Endothelial cell of umbilical vein (primary cell): Measurements from ENCODE around the gene DQX1. TPM values are rescaled to one million over a fixed set of nuclear protein-coding genes. Genes with fewer than 3 reads are reported as not detected.
A peak's percentile ranks its signal among the peaks of the same experiment; 100 is the strongest.

ENCODE experiments used
- BruUV-seq: library from RNA; stranded (reverse); fragments of 400-500 nt; replicated peaks from 2 replicates; lab custom pipeline; 2021; lab: Mats Ljungman, UMichigan
- CTCF ChIA-PET: fragments of 300-600, 350-600 bp; sonication (Branson Sonifier 250); formaldehyde crosslinking; loops from one replicate; lab custom pipeline; 2021; ENCODE audit warnings: antibody characterized with exemption, inconsistent platforms; lab: Charles Lee
- POLR2A ChIA-PET: fragments of 300-600, 350-600 bp; sonication (Branson Sonifier 250); formaldehyde crosslinking; loops from one replicate; lab custom pipeline; 2021; ENCODE audit warnings: antibody characterized with exemption, inconsistent platforms; lab: Charles Lee
- DNase-seq: peaks from one replicate; pipeline ENCODE4 v3.0.0-alpha.2; 2011; ENCODE audit warnings: low read depth, low spot score
- FAIRE-seq: peaks from 2 replicates; lab custom pipeline; 2011; peaks lifted over from hg19 to GRCh38; lab: Jason Lieb, UNC
- H2AFZ ChIP-seq: 2 replicates; pipeline ENCODE4 v1.6.0; 2012; ENCODE audit warnings: low read depth, low read length, control low read depth, inconsistent platforms
- H3K27ac ChIP-seq: 2 replicates; pipeline ENCODE4 v1.5.1; 2011; ENCODE audit warnings: low read depth, mild to moderate bottlenecking, control low read depth, low read length, moderate library complexity; ENCODE audit not compliant: insufficient read depth
- H3K27me3 ChIP-seq, 2 experiments: 2 replicates each; pipeline versions ENCODE4 v1.6.0 to v1.6.1; 2011; ENCODE audit warnings: low read length in 2 of 2, mixed read lengths in 1 of 2; ENCODE audit not compliant: control insufficient read depth in 2 of 2, insufficient read depth in 2 of 2
- H3K36me3 ChIP-seq, 2 experiments: 2 replicates in 1 of 2; 3 replicates in 1 of 2; pipeline ENCODE4 v1.5.1; 2011; ENCODE audit warnings: low read length in 2 of 2, mild to moderate bottlenecking in 1 of 2, moderate library complexity in 1 of 2; ENCODE audit not compliant: control insufficient read depth in 2 of 2, insufficient read depth in 2 of 2; ENCODE audit errors: extremely low read depth in 1 of 2
- H3K4me1 ChIP-seq: 3 replicates; pipeline ENCODE4 v1.5.1; 2011; ENCODE audit warnings: mild to moderate bottlenecking, low read length; ENCODE audit not compliant: control insufficient read depth, insufficient read depth; ENCODE audit errors: extremely low read depth
- H3K4me2 ChIP-seq: 2 replicates; pipeline ENCODE4 v1.6.1; 2011; ENCODE audit warnings: low read length, control low read depth, mixed read lengths; ENCODE audit not compliant: insufficient read depth
- H3K4me3 ChIP-seq, 3 experiments: fragments of 200-600 bp in 1 of 3; sonication (generic), shearing (Covaris generic) in 1 of 3; replicated peaks in 1 of 3; 2 replicates each; pipeline ENCODE4 v1.5.1; 2011 to 2016; ENCODE audit warnings: control low read depth in 3 of 3, low read length in 3 of 3, mild to moderate bottlenecking in 2 of 3, inconsistent platforms in 1 of 3, low read depth in 1 of 3, moderate library complexity in 1 of 3; ENCODE audit not compliant: insufficient read depth in 1 of 3
- H3K79me2 ChIP-seq: 2 replicates; pipeline ENCODE4 v1.6.0; 2012; ENCODE audit warnings: low read length, inconsistent platforms; ENCODE audit not compliant: control insufficient read depth, insufficient read depth
- H3K9ac ChIP-seq: replicated peaks from 2 replicates; pipeline ENCODE3; 2011; ENCODE audit warnings: low read length, control low read depth; ENCODE audit not compliant: insufficient read depth; ENCODE audit errors: extremely low read depth
- H3K9me1 ChIP-seq: replicated peaks from 3 replicates; pipeline ENCODE4 v1.6.0; 2011; ENCODE audit warnings: mild to moderate bottlenecking, low read length; ENCODE audit not compliant: control insufficient read depth, insufficient read depth; ENCODE audit errors: extremely low read depth
- H3K9me3 ChIP-seq: replicated peaks from 2 replicates; pipeline ENCODE4 v1.5.1; 2012; ENCODE audit warnings: low read length, inconsistent platforms; ENCODE audit not compliant: control insufficient read depth, insufficient read depth
- H4K20me1 ChIP-seq: replicated peaks from 2 replicates; pipeline ENCODE3; 2011; ENCODE audit warnings: mild to moderate bottlenecking, low read length; ENCODE audit not compliant: control insufficient read depth, insufficient read depth; ENCODE audit errors: extremely low read depth
- EZH2 ChIP-seq: IDR thresholded peaks from 2 replicates; pipeline ENCODE4 v1.6.1; 2012; ENCODE audit warnings: borderline replicate concordance, low read depth, mild to moderate bottlenecking, moderate library complexity, low read length, inconsistent platforms; ENCODE audit not compliant: severe bottlenecking
- FOS ChIP-seq: IDR thresholded peaks from 2 replicates; pipeline ENCODE4 v1.6.1; 2011; ENCODE audit warnings: mild to moderate bottlenecking, low read length, moderate library complexity, borderline replicate concordance; ENCODE audit not compliant: insufficient read depth
- GATA2 ChIP-seq: IDR thresholded peaks from 2 replicates; pipeline ENCODE4 v1.7.0; 2011; ENCODE audit warnings: low read depth, mild to moderate bottlenecking, moderate library complexity, mixed read lengths, low read length; ENCODE audit not compliant: insufficient read length, insufficient read depth
- JUN ChIP-seq: IDR thresholded peaks from 2 replicates; pipeline ENCODE4 v1.6.1; 2011; ENCODE audit warnings: borderline replicate concordance, low read depth; ENCODE audit not compliant: insufficient read length, insufficient read depth
- MYC ChIP-seq: IDR thresholded peaks from one replicate; pipeline ENCODE4 v1.6.1; 2011; ENCODE audit warnings: mild to moderate bottlenecking, low read depth, low read length
- POLR2A ChIP-seq: IDR thresholded peaks from 2 replicates; pipeline ENCODE4 v1.6.1; 2012; ENCODE audit warnings: low read depth, mild to moderate bottlenecking, control low read depth, low read length
- POLR2AphosphoS5 ChIP-seq: IDR thresholded peaks from 2 replicates; pipeline ENCODE4 v1.6.1; 2012; ENCODE audit warnings: low read depth, mild to moderate bottlenecking, control low read depth, low read length, moderate library complexity; ENCODE audit not compliant: insufficient read depth
- dilution Hi-C: fragments of 300-500 bp; cut with MboI; formaldehyde crosslinking; loops from one replicate; pipeline ENCODE4 v1.15.0; 2019; ENCODE audit warnings: low sequenced_read_pairs; ENCODE audit not compliant: extremely low pct_ligation_motif_present
- intact Hi-C: fragments of 100-400 bp; cut with micrococcal nuclease; formaldehyde crosslinking; loops from one replicate; pipeline ENCODE4 v1.10.0; 2022
- polyA plus RNA-seq, 4 experiments: library from polyadenylated mRNA; depleted of rRNA in 3 of 4; stranded (reverse) in 3 of 4; unstranded in 1 of 4; fragments of >200 nt; gene quantifications; 2 replicates each; pipeline versions ENCODE4 v1.2.1 to v1.2.3, GENCODE V29; 2011 to 2012; ENCODE audit warnings: missing spikeins in 1 of 4
- total RNA-seq: library from RNA; stranded (reverse); gene quantifications from 2 replicates; pipeline ENCODE4 v1.2.3, GENCODE V29; 2021
- TF ChIP-seq, protein P1 (sequence below), 2 donors: IDR thresholded peaks; 1 replicate in 1 of 2; 2 replicates in 1 of 2; pipeline ENCODE4 v1.5.1; 2011; ENCODE audit warnings: low read length in 2 of 2, mild to moderate bottlenecking in 2 of 2, moderate library complexity in 2 of 2, control low read depth in 1 of 2, inconsistent platforms in 1 of 2, low read depth in 1 of 2; ENCODE audit not compliant: insufficient read depth in 1 of 2; ENCODE audit errors: extremely low read depth in 1 of 2
- TF ChIP-seq, protein P2 (sequence below): IDR thresholded peaks from 2 replicates; pipeline ENCODE4 v1.6.1; 2011; ENCODE audit not compliant: insufficient read depth, insufficient read length

Gene DQX1
- total and polyA plus RNA-seq, 2 donors (not counting 3 experiments of a cell fraction or from before 2014, with no cell fraction given), result 0.06 to 0.44 TPM

GRCh38 chr2:74548285-74548899, 22.4 kb upstream of the DQX1 start:
- Histone ChIP-seq H3K27me3 (peaks cover 12 to 24% of the 10 kb centered on the region in 2 experiments), H3K36me3 (no peaks in the 10 kb centered on the region), H3K9ac (peak overlapping the region; percentile 55), H3K79me2 (no peaks in the 10 kb centered on the region), H3K4me1 (peaks cover 14% of the 10 kb centered on the region), H3K4me3 (peak overlapping the region; percentile 42 to 84 (median 66)), H3K9me3 (no peaks in the 10 kb centered on the region), H3K27ac (no peak overlapping the region), H3K4me2 (peak overlapping the region; percentile 82), H3K9me1 (no peaks in the 10 kb centered on the region), H2AFZ (peak overlapping the region; percentile 94), H4K20me1 (no peaks in the 10 kb centered on the region)
- intact Hi-C loops (loop anchor here (1.0 kb wide), 1 partner anchor 19 kb away; the partner anchor contains the start of genes AUP1 and HTRA2), dilution Hi-C loops (no loop called here)
- CTCF ChIA-PET, result interaction anchor here (0.9 kb wide), 1 partner anchor 16 kb away, joined by 3 read pairs; no protein-coding TSS in a partner anchor
- POLR2A ChIA-PET, result no interaction called here
- peak; percentile 53 for TF ChIP-seq EZH2
- TF ChIP-seq, protein P1, sequence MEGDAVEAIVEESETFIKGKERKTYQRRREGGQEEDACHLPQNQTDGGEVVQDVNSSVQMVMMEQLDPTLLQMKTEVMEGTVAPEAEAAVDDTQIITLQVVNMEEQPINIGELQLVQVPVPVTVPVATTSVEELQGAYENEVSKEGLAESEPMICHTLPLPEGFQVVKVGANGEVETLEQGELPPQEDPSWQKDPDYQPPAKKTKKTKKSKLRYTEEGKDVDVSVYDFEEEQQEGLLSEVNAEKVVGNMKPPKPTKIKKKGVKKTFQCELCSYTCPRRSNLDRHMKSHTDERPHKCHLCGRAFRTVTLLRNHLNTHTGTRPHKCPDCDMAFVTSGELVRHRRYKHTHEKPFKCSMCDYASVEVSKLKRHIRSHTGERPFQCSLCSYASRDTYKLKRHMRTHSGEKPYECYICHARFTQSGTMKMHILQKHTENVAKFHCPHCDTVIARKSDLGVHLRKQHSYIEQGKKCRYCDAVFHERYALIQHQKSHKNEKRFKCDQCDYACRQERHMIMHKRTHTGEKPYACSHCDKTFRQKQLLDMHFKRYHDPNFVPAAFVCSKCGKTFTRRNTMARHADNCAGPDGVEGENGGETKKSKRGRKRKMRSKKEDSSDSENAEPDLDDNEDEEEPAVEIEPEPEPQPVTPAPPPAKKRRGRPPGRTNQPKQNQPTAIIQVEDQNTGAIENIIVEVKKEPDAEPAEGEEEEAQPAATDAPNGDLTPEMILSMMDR (IDR thresholded peaks at IDR 0.05; ENCODE audit: extremely low read depth in 1 of 2, insufficient read depth in 1 of 2, low read depth in 1 of 2, low read length in 2 of 2), result no peak
- DNase-seq, result no peak
- no TSS peak for BruUV-seq
- FAIRE-seq, result no peak

GRCh38 chr2:74546004-74546403, 20.0 kb upstream of the DQX1 start:
- TF ChIP-seq, protein P1 (IDR thresholded peaks at IDR 0.05; ENCODE audit: extremely low read depth in 1 of 2, insufficient read depth in 1 of 2, low read depth in 1 of 2, low read length in 2 of 2), result no peak
- TF ChIP-seq EZH2, result no peak
- TF ChIP-seq POLR2AphosphoS5, result no peak
- TF ChIP-seq, protein P2, sequence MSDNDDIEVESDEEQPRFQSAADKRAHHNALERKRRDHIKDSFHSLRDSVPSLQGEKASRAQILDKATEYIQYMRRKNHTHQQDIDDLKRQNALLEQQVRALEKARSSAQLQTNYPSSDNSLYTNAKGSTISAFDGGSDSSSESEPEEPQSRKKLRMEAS, result no peak
- no peak for TF ChIP-seq JUN
- no peak for TF ChIP-seq MYC
- TF ChIP-seq FOS, result no peak
- no peak for TF ChIP-seq POLR2A
- TF ChIP-seq GATA2, result no peak
- ChIA-PET CTCF (interaction anchor here (3.3 kb wide), 1 partner anchor 13 kb away, joined by 15 read pairs; no protein-coding TSS in a partner anchor), POLR2A (no interaction called here)
- Histone ChIP-seq H3K36me3 (no peaks in the 10 kb centered on the region), H3K4me1 (peaks cover 14% of the 10 kb centered on the region), H3K4me2 (no peak overlapping the region), H3K27ac (no peak overlapping the region), H3K79me2 (no peaks in the 10 kb centered on the region), H2AFZ (no peak overlapping the region), H4K20me1 (no peaks in the 10 kb centered on the region), H3K9me3 (no peaks in the 10 kb centered on the region), H3K9me1 (no peaks in the 10 kb centered on the region), H3K27me3 (peaks cover 15 to 26% of the 10 kb centered on the region in 2 experiments), H3K9ac (no peak overlapping the region), H3K4me3 (no peak overlapping the region)
- intact Hi-C loops (no loop called here), dilution Hi-C loops (no loop called here)
- BruUV-seq, result no TSS peak
- FAIRE-seq (no peak), DNase-seq (no peak)
